Dermis microvascular lymphatic vessel endothelial cell (primary cell): ENCODE measurements around the gene ABCC10. TPM values are rescaled to one million over a fixed set of nuclear protein-coding genes. Genes with fewer than 3 reads are reported as not detected.
"Not testable (repeated sequence)": the region's sequence is repeated elsewhere in the genome, so short reads cannot be mapped to it uniquely, and the experiment has no call there.

ENCODE experiments used
- DNase-seq, 2 donors: peaks; one replicate each; pipeline versions ENCODE4 v3.0.0 to v3.0.0-alpha.2; 2010; ENCODE audit warnings: low read depth in 2 of 2
- total RNA-seq: library from RNA; depleted of rRNA; stranded (reverse); fragments of >200 nt; gene quantifications from 2 replicates; pipeline ENCODE4 v1.2.1, GENCODE V29; 2014

ABCC10 gene
- total RNA-seq, 1 donor from 2014 or later, result 11.7 TPM

DNA sequence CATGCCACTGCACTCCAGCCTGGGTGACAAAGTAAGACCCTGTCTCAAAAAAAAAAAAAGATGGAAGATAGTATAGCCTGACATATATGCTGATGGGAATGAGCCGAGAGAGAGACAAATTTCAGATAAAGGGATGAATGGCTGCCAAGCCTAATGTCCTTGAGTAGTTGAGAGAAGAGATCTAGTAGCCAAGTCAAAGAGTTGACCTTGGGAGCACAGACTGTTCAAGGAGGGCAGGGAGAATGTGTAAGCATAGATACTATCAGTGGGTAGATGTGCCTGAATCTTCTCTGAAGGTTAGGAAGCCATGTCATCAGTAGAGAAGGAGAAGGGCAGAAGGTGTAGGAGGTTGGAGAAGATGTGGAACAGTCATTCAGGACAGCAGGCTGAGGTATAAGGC, 20.0 kb upstream of the ABCC10 start:
- no peak for DNase-seq

DNA sequence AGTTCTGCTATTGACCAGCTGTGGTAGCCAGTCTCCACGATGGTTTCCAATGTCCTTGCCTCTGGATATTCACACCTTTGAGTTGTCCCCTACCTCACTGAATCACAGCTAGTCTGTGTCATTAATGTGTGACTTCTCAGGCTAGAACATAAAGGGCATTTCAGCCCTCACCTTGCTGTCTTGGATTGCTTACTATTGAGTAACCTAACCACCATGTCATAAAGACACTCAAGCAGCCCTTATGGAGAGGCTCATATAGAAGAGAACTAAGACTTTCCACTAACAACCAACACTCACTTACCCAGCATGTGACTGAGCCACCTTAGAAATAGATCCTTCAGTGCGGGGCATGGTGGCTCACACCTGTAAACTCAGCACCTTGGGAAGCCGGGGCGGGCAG, 19.1 kb upstream of the ABCC10 start:
- no peak for DNase-seq

DNA sequence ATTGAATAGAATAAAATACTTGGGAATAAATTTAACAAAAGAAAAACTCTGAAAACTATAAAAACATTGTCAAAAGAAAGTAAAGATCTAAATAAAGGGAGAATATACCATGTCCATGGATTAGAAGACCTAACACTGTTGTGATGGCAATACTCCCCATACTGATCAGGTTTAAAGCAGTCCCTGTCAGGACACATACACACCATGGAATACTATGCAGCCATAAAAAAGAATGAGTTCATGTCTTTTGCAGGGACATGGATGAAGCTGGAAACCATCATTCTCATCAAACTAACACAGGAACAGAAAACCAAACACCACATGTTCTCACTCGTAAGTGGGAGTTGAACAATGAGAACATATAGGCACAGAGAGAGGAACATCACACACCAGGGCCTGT, 16.6 kb upstream of the ABCC10 start:
- DNase-seq, result not testable (repeated sequence)

DNA sequence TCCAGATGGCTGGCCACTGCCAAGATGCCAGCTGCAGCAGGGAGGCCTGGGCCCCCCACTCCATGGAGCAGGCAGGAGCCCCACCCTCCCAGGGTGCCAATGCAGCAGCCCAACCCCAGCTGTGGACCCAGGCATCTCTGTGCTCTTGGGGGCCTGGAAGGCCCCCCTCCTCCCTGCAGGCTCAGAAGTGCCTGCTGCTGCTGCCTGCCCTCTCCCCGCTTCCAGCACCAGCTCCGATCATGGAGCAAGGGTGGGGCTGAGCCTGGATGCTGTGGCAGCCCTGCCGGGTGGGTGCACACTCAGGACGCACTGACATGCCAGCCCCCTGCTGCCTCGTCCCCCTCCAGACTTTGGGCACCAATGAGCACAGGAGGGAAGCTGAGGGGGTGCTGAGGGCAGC, 14.8 kb upstream of the ABCC10 start:
- no peak for DNase-seq

DNA sequence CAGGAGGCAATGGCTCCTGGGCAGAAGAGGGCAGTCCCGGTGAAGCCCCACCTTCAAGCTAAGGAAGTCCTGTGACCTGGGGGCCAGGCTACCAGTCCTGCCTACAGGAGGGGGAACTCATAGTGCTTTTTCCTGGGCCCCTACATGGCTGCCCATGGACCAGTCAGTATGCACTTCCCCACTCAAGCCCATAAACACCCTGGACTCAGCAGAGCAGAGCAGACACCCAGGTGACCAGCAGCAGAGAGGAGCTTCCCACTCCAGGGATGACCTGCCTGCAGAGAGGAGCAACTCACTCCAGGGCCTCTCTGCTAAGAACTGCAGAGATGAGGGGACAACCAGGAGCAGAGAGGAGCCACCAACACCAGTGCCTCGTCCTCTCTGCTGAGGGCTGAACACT, 14.3 kb upstream of the ABCC10 start:
- no peak for DNase-seq

DNA sequence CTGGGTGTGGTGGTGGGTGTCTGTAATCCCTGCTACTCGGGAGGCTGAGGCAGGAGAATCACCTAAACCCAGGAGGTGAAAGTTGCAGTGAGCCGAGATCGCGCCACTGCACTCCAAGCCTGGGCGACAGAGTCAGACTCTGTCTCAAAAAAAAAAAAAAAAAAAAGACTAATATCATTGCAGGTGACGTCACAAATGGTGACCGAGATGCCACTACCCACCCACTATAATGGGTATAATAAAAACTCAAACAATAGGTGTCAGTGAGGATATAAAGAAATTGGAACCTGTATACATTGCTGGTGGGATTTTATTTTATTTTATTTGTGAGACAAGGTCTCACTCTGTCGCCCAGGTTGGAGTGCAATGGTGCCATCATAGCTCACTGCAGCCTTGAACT, 12.1 kb upstream of the ABCC10 start:
- DNase-seq, result not testable (repeated sequence)

DNA sequence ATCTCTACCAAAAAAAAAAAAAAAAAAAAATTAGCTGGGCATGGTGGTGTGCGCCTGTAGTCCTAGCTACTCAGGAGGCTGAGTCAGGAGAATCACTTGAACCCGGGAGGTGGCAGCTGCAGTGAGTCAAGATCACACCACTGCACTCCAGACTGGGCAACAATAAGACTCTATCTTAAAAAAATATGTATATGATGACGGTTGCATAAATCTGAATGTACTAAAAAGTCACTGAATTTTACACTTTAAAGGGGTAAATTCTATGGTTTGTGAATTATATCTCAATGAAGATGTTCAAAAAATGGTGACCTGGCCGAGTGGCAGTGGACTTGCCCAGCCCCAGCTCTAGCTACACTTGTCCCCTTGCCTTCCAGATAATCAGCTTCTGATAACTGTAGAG, 10.4 kb upstream of the ABCC10 start:
- no peak for DNase-seq

DNA sequence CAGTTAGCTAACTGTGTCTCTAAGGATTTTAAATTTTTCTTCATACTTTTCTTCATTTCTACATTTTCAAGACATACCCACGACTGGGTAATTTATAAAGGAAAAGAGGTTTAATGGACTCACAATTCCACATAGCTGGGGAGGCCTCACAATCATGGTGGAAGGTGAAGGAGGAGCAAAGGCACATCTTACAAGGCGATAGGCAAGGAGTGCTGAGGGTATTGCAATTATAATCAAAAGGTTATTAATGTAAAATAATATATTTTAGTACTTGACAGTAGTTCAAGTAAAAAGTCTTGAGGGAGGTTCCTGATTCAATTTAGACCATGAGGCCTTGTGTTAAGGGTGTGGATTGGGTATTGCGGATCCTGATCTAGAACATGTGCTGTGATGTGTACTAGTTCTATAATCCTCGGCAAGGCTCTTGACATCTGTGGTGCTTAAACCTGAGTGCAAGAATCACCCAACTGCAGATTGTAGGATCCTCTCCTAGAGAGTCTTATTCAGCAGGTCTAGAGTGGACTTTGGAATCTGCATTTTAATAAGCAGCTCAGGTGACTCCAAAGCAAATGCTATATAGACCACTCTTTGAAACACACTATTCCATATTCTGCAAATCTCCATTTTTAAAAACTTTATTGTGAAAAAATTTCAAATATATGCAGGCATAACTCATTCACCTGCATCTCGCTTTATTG, 7.2 kb upstream of the ABCC10 start:
- DNase-seq, result no peak

DNA sequence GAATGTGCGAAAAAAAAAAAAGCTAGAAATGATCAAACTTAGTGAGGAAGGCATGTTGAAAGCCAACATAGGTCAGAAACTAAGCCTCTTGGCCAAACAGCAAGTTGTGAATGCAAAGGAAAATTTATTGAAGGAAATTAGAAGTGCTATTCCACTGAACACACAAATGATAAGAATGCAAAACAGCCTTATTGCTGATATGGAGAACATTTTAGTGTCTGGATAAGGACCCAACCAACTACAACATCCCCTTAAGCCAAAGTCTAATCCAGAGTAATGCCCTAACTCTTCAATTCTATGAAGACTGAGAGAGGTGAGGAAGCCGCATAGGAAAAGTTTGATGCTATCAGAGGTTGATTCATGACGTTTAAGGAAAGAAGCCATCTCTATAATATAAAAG, 5.5 kb upstream of the ABCC10 start:
- DNase-seq, result no peak

DNA sequence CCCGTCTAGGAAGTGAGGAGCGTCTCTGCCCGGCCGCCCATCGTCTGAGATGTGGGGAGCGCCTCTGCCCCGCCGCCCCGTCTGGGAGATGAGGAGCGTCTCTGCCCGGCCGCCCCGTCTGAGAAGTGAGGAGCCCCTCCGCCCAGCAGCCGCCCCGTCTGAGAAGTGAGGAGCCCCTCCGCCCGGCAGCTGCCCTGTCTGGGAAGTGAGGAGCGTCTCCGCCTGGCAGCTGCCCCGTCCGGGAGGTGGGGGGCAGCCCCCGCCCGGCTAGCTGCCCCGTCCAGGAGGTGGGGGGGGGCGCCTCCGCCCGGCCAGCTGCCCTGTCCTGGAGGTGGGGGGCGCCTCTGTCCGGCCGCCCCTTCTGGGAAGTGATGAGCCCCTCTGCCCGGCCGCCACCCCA, 2.3 kb upstream of the ABCC10 start:
- not testable (repeated sequence) for DNase-seq

DNA sequence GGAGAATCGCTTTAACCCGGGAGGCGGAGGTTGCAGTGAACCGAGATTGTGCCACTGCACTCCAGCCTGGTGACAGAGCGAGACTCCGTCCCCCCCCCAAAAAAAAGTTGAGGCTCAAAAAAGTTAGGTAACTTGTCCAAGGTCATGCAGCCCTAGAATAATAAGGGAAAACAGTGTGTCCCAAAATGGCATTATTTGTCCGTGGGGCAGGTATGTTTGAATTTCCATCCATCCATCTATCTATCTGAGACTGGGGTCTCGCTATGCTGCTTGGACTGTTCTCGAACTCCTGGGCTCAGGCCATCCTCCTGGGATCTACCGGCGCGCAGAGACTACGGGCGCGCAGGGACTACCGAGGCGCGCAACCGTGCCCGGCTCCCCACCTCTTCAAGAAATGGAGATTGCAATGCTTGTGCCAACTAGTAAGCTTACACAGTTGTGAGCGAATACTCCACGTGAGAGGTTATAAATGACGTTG, 374 bp upstream of the ABCC10 start:
- no peak for DNase-seq

DNA sequence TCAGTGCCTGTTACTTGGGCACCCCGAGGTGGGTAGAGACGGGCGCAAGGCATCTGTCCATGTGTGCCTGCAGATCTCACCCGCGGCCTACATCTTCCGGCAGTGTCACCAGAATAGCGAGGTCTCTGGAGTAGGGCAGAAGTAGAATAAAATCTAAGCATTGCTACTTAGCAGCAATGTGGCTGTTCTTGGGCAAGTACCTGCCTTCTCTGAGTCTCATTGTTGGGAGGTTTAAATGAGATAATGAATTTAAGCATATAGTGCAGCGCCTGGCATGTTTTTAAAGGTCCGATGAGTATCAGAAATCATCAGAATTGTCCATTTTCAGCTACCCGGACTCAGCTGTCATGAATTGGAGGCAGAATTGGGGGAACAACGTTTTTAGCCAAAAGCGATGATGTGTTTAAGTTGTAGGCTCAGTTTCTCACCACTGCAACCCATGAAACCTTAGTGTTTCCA, 800 bp downstream of the ABCC10 start:
- DNase-seq, result no peak

DNA sequence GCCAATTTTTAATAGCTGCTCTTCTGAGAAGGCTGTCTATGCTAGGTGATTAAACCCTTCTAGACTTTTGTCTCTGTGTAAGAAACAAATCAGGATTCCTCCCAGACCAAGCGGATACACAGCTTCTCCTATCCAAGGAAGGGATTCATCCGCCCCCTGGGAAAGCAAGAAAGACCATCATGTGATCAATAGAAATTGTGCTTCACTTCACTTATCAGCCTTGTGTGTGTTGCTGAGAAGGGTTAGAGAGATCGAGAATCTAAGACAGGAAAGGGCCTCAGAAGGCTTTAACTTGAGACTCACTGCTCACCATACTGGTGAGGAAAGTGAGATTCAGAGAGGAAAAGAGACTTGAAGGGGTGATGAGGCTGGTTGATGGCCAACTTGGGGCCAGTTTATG, 1.5 kb downstream of the ABCC10 start:
- DNase-seq, result no peak

DNA sequence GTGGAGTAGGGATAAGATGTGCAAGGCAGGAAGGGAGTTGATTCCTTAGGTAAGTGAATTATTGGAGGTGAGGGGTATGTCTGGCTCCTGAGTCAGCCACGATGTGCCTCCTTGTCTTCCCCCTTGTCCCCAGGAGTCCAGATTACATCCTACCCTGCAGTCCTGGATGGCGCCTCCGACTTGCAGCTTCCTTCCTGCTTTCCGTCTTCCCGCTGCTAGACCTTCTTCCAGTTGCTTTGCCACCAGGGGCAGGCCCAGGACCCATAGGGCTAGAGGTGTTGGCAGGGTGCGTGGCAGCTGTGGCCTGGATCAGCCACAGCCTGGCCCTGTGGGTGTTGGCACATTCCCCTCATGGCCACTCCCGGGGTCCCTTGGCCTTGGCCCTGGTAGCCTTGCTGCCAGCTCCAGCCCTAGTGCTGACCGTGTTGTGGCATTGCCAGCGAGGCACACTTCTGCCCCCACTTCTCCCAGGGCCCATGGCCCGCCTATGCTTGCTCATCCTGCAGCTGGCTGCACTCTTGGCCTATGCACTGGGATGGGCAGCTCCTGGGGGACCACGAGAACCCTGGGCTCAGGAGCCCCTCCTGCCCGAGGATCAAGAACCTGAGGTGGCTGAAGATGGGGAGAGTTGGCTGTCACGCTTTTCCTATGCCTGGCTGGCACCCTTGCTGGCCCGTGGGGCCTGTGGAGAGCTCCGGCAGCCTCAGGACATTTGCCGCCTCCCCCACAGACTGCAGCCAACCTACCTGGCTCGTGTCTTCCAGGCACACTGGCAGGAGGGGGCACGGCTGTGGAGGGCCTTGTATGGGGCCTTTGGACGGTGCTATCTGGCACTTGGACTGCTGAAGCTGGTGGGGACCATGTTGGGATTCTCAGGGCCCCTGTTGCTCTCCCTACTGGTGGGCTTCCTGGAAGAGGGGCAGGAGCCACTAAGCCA, 4.9 kb downstream of the ABCC10 start:
- no peak for DNase-seq

DNA sequence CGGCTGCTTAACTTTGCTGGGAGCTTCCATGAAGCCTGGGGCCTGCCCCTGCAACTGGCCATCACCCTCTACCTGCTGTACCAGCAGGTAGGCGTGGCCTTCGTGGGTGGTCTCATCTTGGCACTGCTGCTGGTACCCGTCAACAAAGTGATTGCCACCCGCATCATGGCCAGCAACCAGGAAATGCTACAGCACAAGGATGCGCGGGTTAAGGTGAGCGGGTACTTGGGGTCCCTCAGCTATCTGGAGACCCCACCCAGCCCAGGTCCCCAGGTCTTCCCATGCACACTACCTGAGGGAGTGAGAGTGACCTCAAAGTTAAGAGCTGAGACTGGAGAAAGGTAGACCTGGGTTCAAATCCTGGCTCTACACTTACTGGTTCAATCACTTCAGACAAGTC, 5.8 kb downstream of the ABCC10 start:
- DNase-seq, result no peak

DNA sequence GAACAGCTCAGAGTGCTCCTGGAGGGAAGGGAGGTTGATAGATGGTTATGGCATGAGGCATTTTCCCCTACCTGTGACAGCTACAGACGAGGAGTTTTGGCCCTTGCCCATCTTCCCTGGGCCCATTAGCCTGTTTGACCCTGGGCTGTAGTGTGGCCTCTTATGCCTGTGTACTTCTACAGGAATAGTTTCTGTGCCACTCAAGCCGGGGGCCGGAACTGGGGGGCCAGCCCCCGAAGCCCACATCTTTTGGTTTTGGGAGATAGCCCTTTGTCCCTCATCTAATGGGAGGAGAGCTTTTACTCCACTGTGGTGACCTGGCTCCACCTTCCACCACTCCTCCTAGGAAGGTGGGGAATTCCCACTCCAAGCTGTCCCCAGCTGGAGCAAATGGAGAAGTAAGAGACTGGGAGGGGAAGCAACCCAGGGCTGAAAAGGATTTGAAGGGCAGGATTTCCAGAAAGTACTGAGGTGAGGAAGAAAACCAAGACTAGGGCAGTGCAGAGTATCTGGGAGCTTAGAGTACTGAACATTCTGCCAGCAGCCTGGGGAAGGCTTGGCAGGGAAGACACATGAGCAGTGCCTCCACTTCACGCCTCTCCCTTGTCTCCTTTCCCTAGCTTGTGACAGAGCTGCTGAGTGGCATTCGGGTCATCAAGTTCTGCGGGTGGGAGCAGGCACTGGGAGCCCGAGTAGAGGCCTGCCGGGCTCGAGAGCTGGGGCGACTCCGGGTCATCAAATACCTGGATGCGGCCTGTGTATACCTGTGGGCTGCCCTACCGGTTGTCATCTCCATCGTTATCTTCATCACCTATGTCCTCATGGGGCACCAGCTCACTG, 6.9 kb downstream of the ABCC10 start:
- no peak for DNase-seq

DNA sequence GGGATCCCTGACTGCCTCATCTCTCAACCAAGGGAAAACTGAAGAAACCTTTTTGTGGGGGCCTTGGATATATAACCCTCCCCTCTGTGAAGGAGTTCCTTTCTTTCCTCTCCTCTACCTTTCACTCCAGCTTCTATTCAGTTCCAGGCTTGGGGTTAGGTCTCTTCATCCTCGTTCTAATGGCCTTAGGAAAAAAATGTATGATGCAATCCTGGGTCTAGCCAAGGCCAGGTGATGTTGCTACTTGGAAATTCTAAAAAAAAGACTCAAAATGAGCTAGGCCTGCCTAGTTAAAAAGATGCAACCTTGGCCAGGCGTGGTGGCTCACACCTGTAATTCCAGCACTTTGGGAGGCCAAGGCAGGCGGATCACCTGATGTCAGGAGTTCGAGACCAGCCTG, 7.6 kb downstream of the ABCC10 start:
- no peak for DNase-seq

DNA sequence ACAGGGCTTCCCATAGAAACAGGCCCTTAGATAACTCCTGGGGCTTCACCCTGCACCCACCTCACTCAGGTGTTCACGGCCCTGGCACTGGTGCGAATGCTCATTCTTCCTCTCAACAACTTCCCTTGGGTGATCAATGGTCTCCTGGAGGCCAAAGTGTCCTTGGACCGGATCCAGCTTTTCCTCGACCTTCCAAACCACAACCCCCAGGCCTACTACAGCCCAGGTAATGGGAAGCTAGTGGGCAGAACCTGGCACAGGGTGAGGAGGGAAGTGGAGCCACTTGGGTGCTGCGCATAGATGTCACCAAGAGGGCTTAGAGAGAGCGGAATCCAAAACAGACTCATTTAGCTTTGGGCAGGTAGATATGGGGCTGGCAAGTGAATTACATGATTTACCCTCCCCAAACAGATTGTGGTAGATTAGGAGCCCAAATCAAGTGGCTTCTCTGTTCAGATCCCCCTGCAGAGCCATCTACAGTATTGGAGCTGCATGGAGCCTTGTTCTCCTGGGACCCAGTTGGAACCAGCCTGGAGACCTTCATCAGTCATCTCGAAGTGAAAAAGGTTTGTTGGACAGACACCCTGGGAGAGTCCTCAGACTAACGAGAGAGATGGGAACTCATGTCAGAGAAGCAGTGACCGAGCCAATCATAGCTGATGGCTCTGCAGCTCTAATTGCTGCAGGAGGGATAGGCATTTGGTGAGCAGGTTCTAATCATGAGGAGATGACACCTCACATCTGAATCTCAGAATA, 8.5 kb downstream of the ABCC10 start:
- DNase-seq, result no peak

DNA sequence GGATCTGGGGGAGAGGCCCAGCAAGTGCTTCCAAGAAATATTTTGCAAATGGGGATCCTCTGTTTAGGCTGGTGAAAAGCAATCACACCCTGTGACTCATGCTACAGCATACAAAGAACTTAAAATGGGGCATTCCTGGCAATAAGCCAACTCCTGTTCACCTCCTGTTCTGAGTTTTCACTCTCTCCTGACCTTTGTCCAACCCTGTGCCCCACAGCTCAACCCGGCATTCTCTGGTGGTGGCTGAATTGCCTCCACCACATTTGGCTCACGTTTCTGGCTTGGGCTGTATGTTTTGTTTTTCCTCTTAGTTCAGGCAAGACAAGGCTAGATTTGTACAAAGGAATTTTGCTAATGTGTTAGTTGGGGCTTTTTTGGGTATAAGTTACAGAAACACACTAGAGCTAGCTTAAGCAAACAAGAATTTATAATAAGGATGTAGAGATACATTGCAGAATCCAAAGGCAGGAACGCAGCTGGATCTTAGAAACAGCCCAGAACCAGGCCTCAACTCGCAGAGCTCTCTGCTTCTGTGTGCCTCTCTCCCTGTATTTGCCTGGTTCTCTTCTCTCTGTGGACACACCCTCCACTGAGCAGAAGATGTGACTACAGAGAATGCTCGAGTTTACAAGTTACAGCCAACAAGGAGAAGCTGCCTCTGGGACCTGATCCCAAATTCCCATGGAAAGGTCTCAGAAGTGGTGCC, 9.4 kb downstream of the ABCC10 start:
- DNase-seq, result peak; percentile 65 to 73

DNA sequence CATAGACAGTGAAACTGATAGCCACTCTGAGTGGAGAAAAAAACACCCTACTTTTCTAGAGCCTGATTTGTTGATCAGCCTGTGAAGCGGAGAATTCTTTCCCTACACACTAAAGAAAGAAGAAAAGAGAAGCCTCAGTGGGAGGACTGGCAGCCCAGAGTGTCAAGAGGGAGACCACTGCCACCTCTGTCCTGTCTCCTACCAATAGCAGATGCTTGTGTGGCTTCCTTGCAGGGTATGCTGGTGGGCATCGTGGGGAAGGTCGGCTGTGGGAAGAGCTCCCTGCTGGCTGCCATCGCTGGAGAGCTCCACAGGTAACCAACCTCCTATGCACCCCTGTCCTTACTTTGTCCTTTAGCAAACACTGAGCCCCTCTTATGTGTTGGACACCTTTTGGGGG, 10.4 kb downstream of the ABCC10 start:
- DNase-seq, result no peak
